HepG2 (cell line): ENCODE measurements around the gene TBC1D14. TPM values are rescaled to one million over a fixed set of nuclear protein-coding genes. Genes with fewer than 3 reads are reported as not detected.
A peak's percentile ranks its signal among the peaks of the same experiment; 100 is the strongest.

Experiments
- CHCHD3 ChIP-seq: sonication (generic); formaldehyde crosslinking; IDR thresholded peaks from 2 replicates; pipeline ENCODE4 v1.8.0; 2022; ENCODE audit warnings: mild to moderate bottlenecking, missing genetic modification reagents, moderate library complexity
- HDAC1 ChIP-seq: sonication (generic); formaldehyde crosslinking; IDR thresholded peaks from 2 replicates; pipeline ENCODE4 v1.5.1; 2020; ENCODE audit warnings: mild to moderate bottlenecking, missing genetic modification reagents
- KDM6A ChIP-seq: IDR thresholded peaks from 2 replicates; pipeline ENCODE4 v1.6.1; 2016; ENCODE audit warnings: low read depth
- KLF11 ChIP-seq: IDR thresholded peaks from 2 replicates; pipeline ENCODE4 v1.6.1; 2016; ENCODE audit warnings: missing compliant biosample characterization
- RARG ChIP-seq: sonication (generic); formaldehyde crosslinking; IDR thresholded peaks from 2 replicates; pipeline ENCODE4 v1.4.0; 2020; ENCODE audit warnings: low read depth, mild to moderate bottlenecking, missing genetic modification reagents
- RFXANK ChIP-seq: IDR thresholded peaks from 2 replicates; pipeline ENCODE4 v1.6.1; 2016
- RORA ChIP-seq: sonication (generic); formaldehyde crosslinking; IDR thresholded peaks from 2 replicates; pipeline ENCODE4 v1.5.0; 2020; ENCODE audit warnings: mild to moderate bottlenecking, missing genetic modification reagents, moderate library complexity
- SAFB2 ChIP-seq: sonication (generic); formaldehyde crosslinking; IDR thresholded peaks from 2 replicates; pipeline ENCODE4 v1.5.1; 2020; ENCODE audit warnings: missing genetic modification reagents, low read depth, mild to moderate bottlenecking, borderline replicate concordance
- TSC22D2 ChIP-seq: sonication (generic); formaldehyde crosslinking; IDR thresholded peaks from 2 replicates; pipeline ENCODE4 v1.5.1; 2020; ENCODE audit warnings: missing genetic modification reagents, mild to moderate bottlenecking, borderline replicate concordance
- ZBTB7B ChIP-seq: sonication (generic); formaldehyde crosslinking; IDR thresholded peaks from 2 replicates; pipeline ENCODE4 v1.4.0; 2020; ENCODE audit warnings: missing genetic modification reagents
- ZBTB8A ChIP-seq: sonication (generic); formaldehyde crosslinking; IDR thresholded peaks from 2 replicates; pipeline ENCODE4 v1.4.0; 2020; ENCODE audit warnings: mild to moderate bottlenecking, low read depth, missing genetic modification reagents, borderline replicate concordance
- ZFY ChIP-seq: sonication (generic); formaldehyde crosslinking; IDR thresholded peaks from 2 replicates; pipeline ENCODE4 v1.4.0; 2020; ENCODE audit warnings: missing genetic modification reagents
- ZNF234 ChIP-seq: sonication (generic); formaldehyde crosslinking; conservative IDR thresholded peaks from 2 replicates; pipeline ENCODE4 v1.5.1; 2020; ENCODE audit warnings: mild to moderate bottlenecking, missing genetic modification reagents
- ZNF460 ChIP-seq: sonication (generic); formaldehyde crosslinking; IDR thresholded peaks from 2 replicates; pipeline ENCODE4 v1.5.1; 2020; ENCODE audit warnings: missing genetic modification reagents, mild to moderate bottlenecking, borderline replicate concordance
- ZNF570 ChIP-seq: sonication (generic); formaldehyde crosslinking; IDR thresholded peaks from 2 replicates; pipeline ENCODE4 v1.4.0; 2020; ENCODE audit warnings: mild to moderate bottlenecking, missing genetic modification reagents, borderline replicate concordance
- polyA plus RNA-seq, 8 experiments: library from polyadenylated mRNA; depleted of rRNA in 3 of 8; stranded (reverse) in 7 of 8; unstranded in 1 of 8; fragments of >200 nt; fragmentation: Illumina TruSeq in 4 of 8; extraction: Trizol in 4 of 8; gene quantifications; 2 replicates each; pipeline versions ENCODE4 v1.2.1 to v1.2.3, GENCODE V29; 2011 to 2016; ENCODE audit warnings: low read depth in 4 of 8, missing spikeins in 1 of 8, mixed read lengths in 1 of 8; ENCODE audit not compliant: insufficient read depth in 1 of 8
- total RNA-seq, 5 experiments: library from RNA; depleted of rRNA; stranded (reverse); fragments of >200 nt; fragmentation: Illumina TruSeq; extraction: Trizol; gene quantifications; 2 replicates each; pipeline ENCODE4 v1.2.3, GENCODE V29; 2016; ENCODE audit warnings: low read depth in 1 of 5
- TF ChIP-seq, protein P1 (sequence below): sonication (generic); formaldehyde crosslinking; IDR thresholded peaks from 2 replicates; pipeline ENCODE4 v1.4.0; 2020; ENCODE audit warnings: mild to moderate bottlenecking, missing genetic modification reagents
- TF ChIP-seq, protein P2 (sequence below): sonication (generic); formaldehyde crosslinking; IDR thresholded peaks from 2 replicates; pipeline ENCODE4 v1.4.0; 2020; ENCODE audit warnings: missing genetic modification reagents, borderline replicate concordance
- TF ChIP-seq, protein P3 (sequence below): sonication (generic); formaldehyde crosslinking; IDR thresholded peaks from 2 replicates; pipeline ENCODE4 v1.5.1; 2020; ENCODE audit warnings: missing genetic modification reagents, mild to moderate bottlenecking, borderline replicate concordance
- TF ChIP-seq, protein P4 (sequence below): sonication (generic); formaldehyde crosslinking; IDR thresholded peaks from 2 replicates; pipeline ENCODE4 v1.4.0; 2020; ENCODE audit warnings: mild to moderate bottlenecking, low read depth, missing genetic modification reagents
- TF ChIP-seq, protein P5 (sequence below): IDR thresholded peaks from 2 replicates; pipeline ENCODE4 v1.6.1; 2016; ENCODE audit warnings: missing compliant biosample characterization, missing genetic modification reagents, borderline replicate concordance

TBC1D14 gene
- total and polyA plus RNA-seq, 2 of the 13 experiments (the other 11 are each of a cell fraction or from before 2014, with no cell fraction given), result 29.5 to 46.5 TPM

DNA sequence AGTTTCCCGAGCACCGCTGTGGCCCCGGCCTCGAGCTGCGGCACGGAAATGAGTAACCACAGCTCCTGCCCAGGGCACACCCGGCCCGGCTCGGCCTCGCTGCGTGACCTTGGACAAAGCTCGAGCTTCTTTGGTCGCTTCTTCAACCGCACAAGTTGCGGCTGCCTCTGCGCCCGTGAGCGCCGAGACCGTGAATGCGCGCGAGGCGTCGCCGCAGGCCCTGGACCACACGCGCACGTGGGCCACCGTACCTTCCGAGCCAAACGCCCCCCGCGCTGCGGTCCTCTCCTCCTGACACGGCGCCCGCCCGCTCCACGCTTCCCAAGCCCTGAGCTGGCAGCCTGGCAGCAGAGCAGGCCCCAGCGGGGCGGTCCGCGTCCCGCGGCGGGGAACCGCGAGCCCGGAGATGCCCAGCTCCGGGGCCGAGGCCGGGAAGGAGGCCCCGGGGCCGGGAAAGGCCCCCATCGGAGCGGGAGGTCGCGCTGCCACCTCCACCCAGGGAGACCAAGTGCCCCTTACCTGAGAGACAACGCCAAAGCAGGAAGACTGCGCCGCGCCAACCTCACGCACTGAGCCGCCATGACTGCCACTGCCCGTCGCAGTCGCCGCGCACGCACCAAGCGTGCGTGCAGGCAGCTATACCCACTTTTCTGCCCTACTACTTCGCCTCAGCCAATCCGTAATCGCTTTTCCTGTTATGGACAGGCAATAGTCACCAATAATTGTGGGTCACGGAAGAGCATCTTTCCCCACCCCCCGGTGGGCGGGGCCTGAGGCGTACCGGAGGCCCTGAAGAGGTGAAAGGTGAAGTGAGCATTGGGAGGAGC is 158.0 kb downstream of the TBC1D14 start, which contains the start of gene GRPEL1 (continued):
- TF ChIP-seq CHCHD3 (no peak; the same call in 1 of the 2 replicates), HDAC1 (CRISPR knock-in tag) (peak; percentile 83), KLF11 (CRISPR knock-in tag) (0 out of 2 replicates have a peak, but pooled peaks have one; percentile 5), ZNF460 (peak; percentile 33; the same call in 1 of the 2 replicates), RARG (CRISPR knock-in tag) (peak; percentile 95; the same call in 1 of the 2 replicates), KDM6A (CRISPR knock-in tag) (no peak), ZNF570 (CRISPR knock-in tag) (0 out of 2 replicates have a peak, but pooled peaks have one; percentile 25), ZBTB7B (CRISPR knock-in tag) (no peak), SAFB2 (CRISPR knock-in tag) (no peak; the same call in 1 of the 2 replicates), RFXANK (no peak), ZBTB8A (CRISPR knock-in tag) (peak; percentile 87), ZNF234 (CRISPR knock-in tag) (no peak; the same call in 1 of the 2 replicates), RORA (CRISPR knock-in tag) (no peak), TSC22D2 (CRISPR knock-in tag) (no peak), ZFY (CRISPR knock-in tag) (peak; percentile 79)
- TF ChIP-seq, protein P1, sequence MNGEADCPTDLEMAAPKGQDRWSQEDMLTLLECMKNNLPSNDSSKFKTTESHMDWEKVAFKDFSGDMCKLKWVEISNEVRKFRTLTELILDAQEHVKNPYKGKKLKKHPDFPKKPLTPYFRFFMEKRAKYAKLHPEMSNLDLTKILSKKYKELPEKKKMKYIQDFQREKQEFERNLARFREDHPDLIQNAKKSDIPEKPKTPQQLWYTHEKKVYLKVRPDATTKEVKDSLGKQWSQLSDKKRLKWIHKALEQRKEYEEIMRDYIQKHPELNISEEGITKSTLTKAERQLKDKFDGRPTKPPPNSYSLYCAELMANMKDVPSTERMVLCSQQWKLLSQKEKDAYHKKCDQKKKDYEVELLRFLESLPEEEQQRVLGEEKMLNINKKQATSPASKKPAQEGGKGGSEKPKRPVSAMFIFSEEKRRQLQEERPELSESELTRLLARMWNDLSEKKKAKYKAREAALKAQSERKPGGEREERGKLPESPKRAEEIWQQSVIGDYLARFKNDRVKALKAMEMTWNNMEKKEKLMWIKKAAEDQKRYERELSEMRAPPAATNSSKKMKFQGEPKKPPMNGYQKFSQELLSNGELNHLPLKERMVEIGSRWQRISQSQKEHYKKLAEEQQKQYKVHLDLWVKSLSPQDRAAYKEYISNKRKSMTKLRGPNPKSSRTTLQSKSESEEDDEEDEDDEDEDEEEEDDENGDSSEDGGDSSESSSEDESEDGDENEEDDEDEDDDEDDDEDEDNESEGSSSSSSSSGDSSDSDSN (CRISPR knock-in tag), result peak; percentile 88
- TF ChIP-seq, protein P2, sequence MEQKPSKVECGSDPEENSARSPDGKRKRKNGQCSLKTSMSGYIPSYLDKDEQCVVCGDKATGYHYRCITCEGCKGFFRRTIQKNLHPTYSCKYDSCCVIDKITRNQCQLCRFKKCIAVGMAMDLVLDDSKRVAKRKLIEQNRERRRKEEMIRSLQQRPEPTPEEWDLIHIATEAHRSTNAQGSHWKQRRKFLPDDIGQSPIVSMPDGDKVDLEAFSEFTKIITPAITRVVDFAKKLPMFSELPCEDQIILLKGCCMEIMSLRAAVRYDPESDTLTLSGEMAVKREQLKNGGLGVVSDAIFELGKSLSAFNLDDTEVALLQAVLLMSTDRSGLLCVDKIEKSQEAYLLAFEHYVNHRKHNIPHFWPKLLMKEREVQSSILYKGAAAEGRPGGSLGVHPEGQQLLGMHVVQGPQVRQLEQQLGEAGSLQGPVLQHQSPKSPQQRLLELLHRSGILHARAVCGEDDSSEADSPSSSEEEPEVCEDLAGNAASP, result peak; percentile 45; the same call in 1 of the 2 replicates
- TF ChIP-seq, protein P3, sequence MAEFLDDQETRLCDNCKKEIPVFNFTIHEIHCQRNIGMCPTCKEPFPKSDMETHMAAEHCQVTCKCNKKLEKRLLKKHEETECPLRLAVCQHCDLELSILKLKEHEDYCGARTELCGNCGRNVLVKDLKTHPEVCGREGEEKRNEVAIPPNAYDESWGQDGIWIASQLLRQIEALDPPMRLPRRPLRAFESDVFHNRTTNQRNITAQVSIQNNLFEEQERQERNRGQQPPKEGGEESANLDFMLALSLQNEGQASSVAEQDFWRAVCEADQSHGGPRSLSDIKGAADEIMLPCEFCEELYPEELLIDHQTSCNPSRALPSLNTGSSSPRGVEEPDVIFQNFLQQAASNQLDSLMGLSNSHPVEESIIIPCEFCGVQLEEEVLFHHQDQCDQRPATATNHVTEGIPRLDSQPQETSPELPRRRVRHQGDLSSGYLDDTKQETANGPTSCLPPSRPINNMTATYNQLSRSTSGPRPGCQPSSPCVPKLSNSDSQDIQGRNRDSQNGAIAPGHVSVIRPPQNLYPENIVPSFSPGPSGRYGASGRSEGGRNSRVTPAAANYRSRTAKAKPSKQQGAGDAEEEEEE, result no peak
- TF ChIP-seq, protein P4, sequence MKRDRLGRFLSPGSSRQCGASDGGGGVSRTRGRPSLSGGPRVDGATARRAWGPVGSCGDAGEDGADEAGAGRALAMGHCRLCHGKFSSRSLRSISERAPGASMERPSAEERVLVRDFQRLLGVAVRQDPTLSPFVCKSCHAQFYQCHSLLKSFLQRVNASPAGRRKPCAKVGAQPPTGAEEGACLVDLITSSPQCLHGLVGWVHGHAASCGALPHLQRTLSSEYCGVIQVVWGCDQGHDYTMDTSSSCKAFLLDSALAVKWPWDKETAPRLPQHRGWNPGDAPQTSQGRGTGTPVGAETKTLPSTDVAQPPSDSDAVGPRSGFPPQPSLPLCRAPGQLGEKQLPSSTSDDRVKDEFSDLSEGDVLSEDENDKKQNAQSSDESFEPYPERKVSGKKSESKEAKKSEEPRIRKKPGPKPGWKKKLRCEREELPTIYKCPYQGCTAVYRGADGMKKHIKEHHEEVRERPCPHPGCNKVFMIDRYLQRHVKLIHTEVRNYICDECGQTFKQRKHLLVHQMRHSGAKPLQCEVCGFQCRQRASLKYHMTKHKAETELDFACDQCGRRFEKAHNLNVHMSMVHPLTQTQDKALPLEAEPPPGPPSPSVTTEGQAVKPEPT (CRISPR knock-in tag), result peak; percentile 49; the same call in 1 of the 2 replicates
- TF ChIP-seq, protein P5, sequence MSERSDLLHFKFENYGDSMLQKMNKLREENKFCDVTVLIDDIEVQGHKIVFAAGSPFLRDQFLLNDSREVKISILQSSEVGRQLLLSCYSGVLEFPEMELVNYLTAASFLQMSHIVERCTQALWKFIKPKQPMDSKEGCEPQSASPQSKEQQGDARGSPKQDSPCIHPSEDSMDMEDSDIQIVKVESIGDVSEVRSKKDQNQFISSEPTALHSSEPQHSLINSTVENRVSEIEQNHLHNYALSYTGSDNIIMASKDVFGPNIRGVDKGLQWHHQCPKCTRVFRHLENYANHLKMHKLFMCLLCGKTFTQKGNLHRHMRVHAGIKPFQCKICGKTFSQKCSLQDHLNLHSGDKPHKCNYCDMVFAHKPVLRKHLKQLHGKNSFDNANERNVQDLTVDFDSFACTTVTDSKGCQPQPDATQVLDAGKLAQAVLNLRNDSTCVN, result no peak
